ENCODE measurements around the gene CEMIP2.

GRCh38 chr9:71668717-71669116, 99.6 kb downstream of the CEMIP2 start:
- TF ChIP-seq POLR2A (IDR thresholded peaks at IDR 0.05; ENCODE audit: low read depth, low read length) (no peak), TAF1 (IDR thresholded peaks at IDR 0.05; ENCODE audit: low read depth, low read length) (no peak)
